GM12865 (cell line): ENCODE results near the gene CADPS2.
"Not testable (repeated sequence)": the region's sequence is repeated elsewhere in the genome, so short reads cannot be mapped to it uniquely, and the experiment has no call there.

Experiments
- DNase-seq: peaks from one replicate; pipeline ENCODE4 v3.0.0; 2010; ENCODE audit warnings: low read depth
- H3K4me3 ChIP-seq: 2 replicates; pipeline ENCODE4 v1.5.1; 2011; ENCODE audit warnings: mild to moderate bottlenecking, low read depth, low read length, control low read depth
- CTCF ChIP-seq: IDR thresholded peaks from 2 replicates; pipeline ENCODE4 v1.5.1; 2011; ENCODE audit warnings: low read length, control low read depth, low read depth, inconsistent platforms; ENCODE audit not compliant: insufficient read depth; ENCODE audit errors: missing control alignments

The CADPS2 gene

DNA sequence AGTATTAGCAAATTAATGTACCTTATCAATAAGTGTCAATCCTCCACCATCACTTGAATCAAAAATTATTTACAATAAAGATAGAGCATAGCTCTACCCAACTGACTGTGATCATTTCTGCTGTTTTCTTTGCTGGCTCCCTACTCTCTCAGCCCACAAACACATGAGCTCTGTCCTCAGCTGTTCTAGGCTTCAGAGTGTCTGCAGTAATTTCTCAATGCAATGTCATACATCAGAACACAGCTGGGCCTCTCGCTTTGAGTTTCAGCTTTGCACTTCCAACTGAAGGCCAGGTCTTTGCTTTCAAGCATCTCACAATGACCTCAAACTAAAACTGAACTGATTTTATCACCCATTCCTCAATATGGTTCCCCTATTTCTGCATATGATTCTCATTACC lies 243.0 kb downstream of the CADPS2 start:
- no peak for TF ChIP-seq CTCF
- no peak overlapping the region for H3K4me3 ChIP-seq
- DNase-seq, result no peak

DNA sequence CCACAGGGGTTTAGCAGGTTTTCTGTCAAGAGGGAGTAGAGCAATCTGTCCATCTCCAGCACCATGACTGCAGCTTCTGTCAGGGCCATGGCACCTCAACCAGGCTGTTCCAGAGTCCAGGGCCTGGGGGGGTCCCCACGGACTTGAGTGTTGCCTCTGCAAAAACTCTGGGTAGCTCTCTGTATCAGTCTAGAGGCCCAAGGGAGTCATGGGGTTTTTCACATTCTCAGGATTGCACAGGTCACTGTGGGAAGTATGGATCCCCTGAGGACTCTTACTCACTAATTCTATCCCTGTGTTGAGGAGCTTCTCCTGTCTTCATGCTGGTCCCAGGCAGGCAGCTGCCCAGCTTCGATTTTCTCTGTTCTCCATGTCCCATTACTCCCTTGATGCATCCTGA lies 247.8 kb downstream of the CADPS2 start:
- H3K4me3 ChIP-seq, result no peak overlapping the region
- DNase-seq, result no peak
- TF ChIP-seq CTCF, result no peak

GRCh38 chr7:122637784-122638183 lies 248.5 kb downstream of the CADPS2 start:
- no peak overlapping the region for H3K4me3 ChIP-seq
- no peak for DNase-seq
- no peak for TF ChIP-seq CTCF

- not testable (repeated sequence) for DNase-seq
Measured at GRCh38 chr7:122635481-122635880, 250.8 kb downstream of the CADPS2 start.

DNA sequence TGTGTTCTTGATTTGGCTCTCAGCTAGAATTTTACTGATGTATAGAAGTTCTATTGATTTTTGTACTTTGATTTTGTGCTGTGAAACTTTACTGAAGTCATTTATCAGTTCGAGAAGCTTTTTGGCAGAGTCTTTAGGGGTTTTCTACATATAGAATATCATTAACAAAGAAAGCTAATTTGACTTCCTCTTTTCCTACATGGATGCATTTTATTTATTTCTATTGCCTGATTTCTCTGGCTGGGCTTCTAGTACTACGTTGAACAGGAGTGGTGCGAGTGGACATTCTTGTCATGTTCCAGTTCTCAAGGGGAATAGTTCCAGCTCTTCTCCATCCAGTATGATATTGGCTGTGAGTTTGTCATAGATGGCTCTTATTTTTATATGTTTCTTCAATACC lies 252.8 kb downstream of the CADPS2 start:
- no peak for TF ChIP-seq CTCF
- no peak for DNase-seq
- no peak overlapping the region for H3K4me3 ChIP-seq

More at GRCh38 chr7:122635481-122635880, 250.8 kb downstream of the CADPS2 start:
- not testable (repeated sequence) for H3K4me3 ChIP-seq

DNA sequence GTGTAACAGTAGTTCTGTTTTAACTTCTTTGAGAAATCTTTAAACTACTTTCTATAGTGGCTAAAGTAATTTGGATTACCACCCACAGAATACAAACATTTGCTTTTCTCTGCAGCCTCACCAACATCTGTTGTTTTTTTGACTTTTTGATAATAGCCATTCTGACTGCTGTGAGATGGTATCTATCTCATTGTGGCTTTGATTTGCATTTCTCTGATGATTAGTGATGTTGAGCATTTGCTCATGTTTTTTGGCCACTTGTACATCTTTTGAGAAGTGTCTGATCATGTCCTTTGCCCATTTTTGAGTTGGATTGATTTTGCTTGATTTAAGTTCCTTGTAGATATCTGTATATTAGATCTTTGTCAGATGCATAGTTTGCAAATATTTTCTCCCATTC lies 254.0 kb downstream of the CADPS2 start:
- no peak overlapping the region for H3K4me3 ChIP-seq
- DNase-seq, result no peak
- no peak for TF ChIP-seq CTCF

- no peak for DNase-seq
- H3K4me3 ChIP-seq, result no peak overlapping the region
- no peak for TF ChIP-seq CTCF
Measured at GRCh38 chr7:122629412-122629953, 256.8 kb downstream of the CADPS2 start.
